H1 (cell line): ENCODE data around the gene PGBD5. TPM values are rescaled to one million over a fixed set of nuclear protein-coding genes. Genes with fewer than 3 reads are reported as not detected.

Experiments used
- BRCA1 ChIP-seq: IDR thresholded peaks from 2 replicates; pipeline ENCODE4 v1.6.1; 2012; ENCODE audit warnings: low read depth, low read length, improper control_type of control experiment
- CHD1 ChIP-seq: IDR thresholded peaks from 2 replicates; pipeline ENCODE4 v1.6.1; 2012; ENCODE audit warnings: low read depth, low read length, improper control_type of control experiment
- CTBP2 ChIP-seq: IDR thresholded peaks from 2 replicates; pipeline ENCODE4 v1.7.0; 2011; ENCODE audit warnings: borderline replicate concordance, mild to moderate bottlenecking, moderate library complexity, mixed read lengths, low read length; ENCODE audit not compliant: insufficient read depth, insufficient read length
- HDAC2 ChIP-seq, 2 experiments: fragments of 300-600 bp in 1 of 2; sonication (generic) in 1 of 2; IDR thresholded peaks; 2 replicates each; pipeline ENCODE4 v1.6.1; 2011 to 2012; ENCODE audit warnings: low read depth in 2 of 2, low read length in 2 of 2, mild to moderate bottlenecking in 2 of 2, moderate library complexity in 2 of 2, borderline replicate concordance in 1 of 2, inconsistent platforms in 1 of 2
- JUND ChIP-seq: IDR thresholded peaks from 2 replicates; pipeline ENCODE4 v1.6.1; 2011; ENCODE audit warnings: mild to moderate bottlenecking, improper control_type of control experiment, low read length
- KDM4A ChIP-seq: IDR thresholded peaks from one replicate; pipeline ENCODE4 v1.7.1; 2012; ENCODE audit warnings: low read depth, mild to moderate bottlenecking, moderate library complexity, low read length, inconsistent platforms; ENCODE audit not compliant: severe bottlenecking
- MAFK ChIP-seq: IDR thresholded peaks from 2 replicates; pipeline ENCODE4 v1.6.1; 2012; ENCODE audit warnings: low read depth, mild to moderate bottlenecking, improper control_type of control experiment, low read length
- NANOG ChIP-seq: IDR thresholded peaks from 2 replicates; pipeline ENCODE4 v1.6.1; 2011; ENCODE audit warnings: low read length, low read depth, mild to moderate bottlenecking, inconsistent platforms; ENCODE audit not compliant: insufficient read depth, poor library complexity, severe bottlenecking
- RFX5 ChIP-seq: IDR thresholded peaks from 2 replicates; pipeline ENCODE4 v1.6.1; 2011; ENCODE audit warnings: low read depth, low read length, improper control_type of control experiment, borderline replicate concordance
- SP2 ChIP-seq: IDR thresholded peaks from 2 replicates; pipeline ENCODE4 v1.6.1; 2012; ENCODE audit warnings: mild to moderate bottlenecking, low read length, inconsistent platforms
- SRF ChIP-seq: IDR thresholded peaks from 2 replicates; pipeline ENCODE4 v1.6.1; 2011; ENCODE audit warnings: mild to moderate bottlenecking, low read depth, low read length, moderate library complexity
- TBP ChIP-seq: IDR thresholded peaks from 2 replicates; pipeline ENCODE4 v1.6.1; 2011; ENCODE audit warnings: low read depth, low read length, improper control_type of control experiment
- TEAD4 ChIP-seq: IDR thresholded peaks from 2 replicates; pipeline ENCODE4 v1.6.1; 2012; ENCODE audit warnings: low read depth, low read length, inconsistent platforms, mixed read lengths
- YY1 ChIP-seq: IDR thresholded peaks from 2 replicates; pipeline ENCODE4 v1.6.1; 2011; ENCODE audit warnings: low read depth, mild to moderate bottlenecking, low read length
- polyA plus RNA-seq, 7 experiments: library from polyadenylated mRNA; depleted of rRNA in 3 of 7; stranded (reverse) in 5 of 7; unstranded in 2 of 7; fragments of >200 nt in 5 of 7; fragments of 200-250 nt in 2 of 7; gene quantifications; 1 replicate in 5 of 7; 2 replicates in 1 of 7; 4 replicates in 1 of 7; pipeline versions ENCODE4 v1.2.1 to v1.2.3, GENCODE V29; 2011 to 2013; ENCODE audit warnings: missing spikeins in 2 of 7, mixed read lengths in 2 of 7
- total RNA-seq: library from RNA; stranded (reverse); fragmentation: NEBNext Ultra II Directional; extraction: Animal tissue kit (Norgen Biotek cat#: 25700); gene quantifications from 2 replicates; pipeline ENCODE4 v1.2.1, GENCODE V29; 2021
- TF ChIP-seq, protein P1 (sequence below): IDR thresholded peaks from 2 replicates; pipeline ENCODE4 v1.6.1; 2011; ENCODE audit warnings: low read length, improper control_type of control experiment
- TF ChIP-seq, protein P2 (sequence below): IDR thresholded peaks from 2 replicates; pipeline ENCODE4 v1.6.1; 2012; ENCODE audit warnings: inconsistent platforms
- TF ChIP-seq, protein P3 (sequence below), 3 experiments: IDR thresholded peaks; 1 replicate in 2 of 3; 2 replicates in 1 of 3; pipeline versions ENCODE4 v1.5.1 to v1.6.1; 2011; ENCODE audit warnings: low read length in 3 of 3, mild to moderate bottlenecking in 3 of 3, inconsistent platforms in 2 of 3, low read depth in 1 of 3, moderate library complexity in 1 of 3; ENCODE audit not compliant: insufficient read depth in 1 of 3; ENCODE audit errors: control extremely low read depth in 1 of 3

PGBD5 gene
- total and polyA plus RNA-seq, 2 of the 8 experiments (the other 6 are each of a cell fraction or from before 2014, with no cell fraction given): 16.3 to 18.4 TPM

DNA sequence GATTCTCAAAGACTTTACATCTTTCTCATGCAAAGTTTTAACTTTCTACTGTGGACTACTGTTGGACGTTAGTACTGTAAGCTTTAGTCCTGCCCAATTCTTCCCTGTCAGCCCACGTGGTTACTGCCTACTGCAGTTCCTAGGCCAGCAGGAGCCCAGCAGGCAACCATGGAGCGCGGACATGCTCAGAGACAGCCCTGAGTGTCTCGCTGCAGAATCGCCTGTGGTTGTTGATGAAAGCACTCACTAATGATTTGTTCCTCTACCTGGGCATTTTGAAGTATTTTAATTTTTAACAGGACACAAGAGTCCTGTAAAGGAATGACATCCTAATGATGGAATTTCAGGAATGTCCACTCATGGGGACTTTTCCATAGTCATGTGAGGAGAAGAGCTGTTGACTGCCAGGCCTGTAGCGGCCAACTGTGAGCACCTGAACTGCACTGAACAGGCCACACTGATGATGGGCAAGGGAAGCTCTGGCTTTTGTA is 44.1 kb downstream of the PGBD5 start (continued):
- no peak for TF ChIP-seq SRF
- TF ChIP-seq RFX5: no peak
- TF ChIP-seq KDM4A: no peak
- TF ChIP-seq, protein P1, sequence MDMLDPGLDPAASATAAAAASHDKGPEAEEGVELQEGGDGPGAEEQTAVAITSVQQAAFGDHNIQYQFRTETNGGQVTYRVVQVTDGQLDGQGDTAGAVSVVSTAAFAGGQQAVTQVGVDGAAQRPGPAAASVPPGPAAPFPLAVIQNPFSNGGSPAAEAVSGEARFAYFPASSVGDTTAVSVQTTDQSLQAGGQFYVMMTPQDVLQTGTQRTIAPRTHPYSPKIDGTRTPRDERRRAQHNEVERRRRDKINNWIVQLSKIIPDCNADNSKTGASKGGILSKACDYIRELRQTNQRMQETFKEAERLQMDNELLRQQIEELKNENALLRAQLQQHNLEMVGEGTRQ: peak; percentile 44; the same call in 1 of the 2 replicates
- no peak for TF ChIP-seq YY1
- TF ChIP-seq JUND: no peak
- TF ChIP-seq CHD1: no peak
- TF ChIP-seq TBP: no peak
- no peak for TF ChIP-seq SP2
- TF ChIP-seq NANOG: no peak
- TF ChIP-seq HDAC2 (IDR thresholded peaks at IDR 0.05; ENCODE audit: borderline replicate concordance in 1 of 2, low read depth in 2 of 2, low read length in 2 of 2): no peak
- peak; percentile 50 for TF ChIP-seq CTBP2
- TF ChIP-seq MAFK: no peak
- TF ChIP-seq, protein P2, sequence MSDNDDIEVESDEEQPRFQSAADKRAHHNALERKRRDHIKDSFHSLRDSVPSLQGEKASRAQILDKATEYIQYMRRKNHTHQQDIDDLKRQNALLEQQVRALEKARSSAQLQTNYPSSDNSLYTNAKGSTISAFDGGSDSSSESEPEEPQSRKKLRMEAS: peak; percentile 81
- TF ChIP-seq, protein P3, sequence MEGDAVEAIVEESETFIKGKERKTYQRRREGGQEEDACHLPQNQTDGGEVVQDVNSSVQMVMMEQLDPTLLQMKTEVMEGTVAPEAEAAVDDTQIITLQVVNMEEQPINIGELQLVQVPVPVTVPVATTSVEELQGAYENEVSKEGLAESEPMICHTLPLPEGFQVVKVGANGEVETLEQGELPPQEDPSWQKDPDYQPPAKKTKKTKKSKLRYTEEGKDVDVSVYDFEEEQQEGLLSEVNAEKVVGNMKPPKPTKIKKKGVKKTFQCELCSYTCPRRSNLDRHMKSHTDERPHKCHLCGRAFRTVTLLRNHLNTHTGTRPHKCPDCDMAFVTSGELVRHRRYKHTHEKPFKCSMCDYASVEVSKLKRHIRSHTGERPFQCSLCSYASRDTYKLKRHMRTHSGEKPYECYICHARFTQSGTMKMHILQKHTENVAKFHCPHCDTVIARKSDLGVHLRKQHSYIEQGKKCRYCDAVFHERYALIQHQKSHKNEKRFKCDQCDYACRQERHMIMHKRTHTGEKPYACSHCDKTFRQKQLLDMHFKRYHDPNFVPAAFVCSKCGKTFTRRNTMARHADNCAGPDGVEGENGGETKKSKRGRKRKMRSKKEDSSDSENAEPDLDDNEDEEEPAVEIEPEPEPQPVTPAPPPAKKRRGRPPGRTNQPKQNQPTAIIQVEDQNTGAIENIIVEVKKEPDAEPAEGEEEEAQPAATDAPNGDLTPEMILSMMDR (IDR thresholded peaks at IDR 0.05; ENCODE audit: control extremely low read depth in 1 of 3, insufficient read depth in 1 of 3, low read depth in 1 of 3, low read length in 3 of 3): no peak
- TF ChIP-seq TEAD4: peak; percentile 87
- TF ChIP-seq BRCA1: no peak
